ENCODE data around the gene TMEM119. TPM values are rescaled to one million over a fixed set of nuclear protein-coding genes. Genes with fewer than 3 reads are reported as not detected.

The TMEM119 gene
- total and polyA plus RNA-seq, 9 of the 15 experiments (the other 6 are each of a cell fraction or from before 2014, with no cell fraction given) = 0.18 TPM; not detected in 8

DNA sequence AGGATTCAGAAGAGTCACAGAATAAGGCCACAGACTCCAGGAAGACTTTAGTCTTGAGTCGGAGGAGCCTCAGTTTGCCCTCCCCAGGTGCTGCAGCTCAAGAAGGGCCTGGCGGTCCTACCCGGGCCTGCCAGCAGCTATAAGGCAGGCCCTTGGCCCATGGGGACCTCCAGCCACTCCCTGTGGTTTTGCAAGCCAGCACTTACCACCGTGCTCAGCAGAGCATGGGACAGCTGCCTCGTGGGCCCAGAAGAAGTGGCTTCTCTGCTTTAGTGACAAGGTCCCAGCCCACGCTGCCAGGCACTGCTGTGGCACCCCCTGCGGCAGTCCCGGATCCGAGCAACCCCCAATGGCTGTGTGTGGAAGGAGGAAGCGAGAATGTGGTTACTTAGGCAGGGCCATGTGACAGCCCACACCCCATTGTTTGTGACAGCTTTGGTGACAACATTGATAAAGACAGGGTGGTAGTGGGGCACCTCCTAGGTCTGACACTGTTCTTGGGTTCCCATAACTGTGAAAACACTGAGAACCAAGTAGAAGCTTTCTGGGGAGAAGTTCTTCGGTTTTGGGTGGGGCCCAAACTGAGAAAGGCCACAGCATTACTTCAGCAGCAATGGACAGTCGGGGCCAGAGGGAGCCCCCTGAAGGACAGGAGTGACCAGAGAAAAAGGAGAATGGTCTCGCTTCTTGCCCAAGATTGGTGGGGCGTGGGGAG lies 35.8 kb upstream of the TMEM119 start, which contains the start of gene SELPLG (continued):
- TF ChIP-seq, protein P1, sequence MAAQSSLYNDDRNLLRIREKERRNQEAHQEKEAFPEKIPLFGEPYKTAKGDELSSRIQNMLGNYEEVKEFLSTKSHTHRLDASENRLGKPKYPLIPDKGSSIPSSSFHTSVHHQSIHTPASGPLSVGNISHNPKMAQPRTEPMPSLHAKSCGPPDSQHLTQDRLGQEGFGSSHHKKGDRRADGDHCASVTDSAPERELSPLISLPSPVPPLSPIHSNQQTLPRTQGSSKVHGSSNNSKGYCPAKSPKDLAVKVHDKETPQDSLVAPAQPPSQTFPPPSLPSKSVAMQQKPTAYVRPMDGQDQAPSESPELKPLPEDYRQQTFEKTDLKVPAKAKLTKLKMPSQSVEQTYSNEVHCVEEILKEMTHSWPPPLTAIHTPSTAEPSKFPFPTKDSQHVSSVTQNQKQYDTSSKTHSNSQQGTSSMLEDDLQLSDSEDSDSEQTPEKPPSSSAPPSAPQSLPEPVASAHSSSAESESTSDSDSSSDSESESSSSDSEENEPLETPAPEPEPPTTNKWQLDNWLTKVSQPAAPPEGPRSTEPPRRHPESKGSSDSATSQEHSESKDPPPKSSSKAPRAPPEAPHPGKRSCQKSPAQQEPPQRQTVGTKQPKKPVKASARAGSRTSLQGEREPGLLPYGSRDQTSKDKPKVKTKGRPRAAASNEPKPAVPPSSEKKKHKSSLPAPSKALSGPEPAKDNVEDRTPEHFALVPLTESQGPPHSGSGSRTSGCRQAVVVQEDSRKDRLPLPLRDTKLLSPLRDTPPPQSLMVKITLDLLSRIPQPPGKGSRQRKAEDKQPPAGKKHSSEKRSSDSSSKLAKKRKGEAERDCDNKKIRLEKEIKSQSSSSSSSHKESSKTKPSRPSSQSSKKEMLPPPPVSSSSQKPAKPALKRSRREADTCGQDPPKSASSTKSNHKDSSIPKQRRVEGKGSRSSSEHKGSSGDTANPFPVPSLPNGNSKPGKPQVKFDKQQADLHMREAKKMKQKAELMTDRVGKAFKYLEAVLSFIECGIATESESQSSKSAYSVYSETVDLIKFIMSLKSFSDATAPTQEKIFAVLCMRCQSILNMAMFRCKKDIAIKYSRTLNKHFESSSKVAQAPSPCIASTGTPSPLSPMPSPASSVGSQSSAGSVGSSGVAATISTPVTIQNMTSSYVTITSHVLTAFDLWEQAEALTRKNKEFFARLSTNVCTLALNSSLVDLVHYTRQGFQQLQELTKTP (IDR thresholded peaks at IDR 0.05; ENCODE audit: low read depth in 1 of 2, partially characterized antibody in 2 of 2) = no peak
- TF ChIP-seq TRIM24 (IDR thresholded peaks at IDR 0.05) (no peak), ZNF212 (CRISPR knock-in tag; IDR thresholded peaks at IDR 0.05) (no peak), NFRKB (IDR thresholded peaks at IDR 0.05; ENCODE audit: low read depth) (no peak), TEAD1 (CRISPR knock-in tag; IDR thresholded peaks at IDR 0.05) (peak in 1 of 2 experiments; percentile 62; a peak in 2 of 4 replicates), NFXL1 (CRISPR knock-in tag; IDR thresholded peaks at IDR 0.05) (no peak), POLR3G (IDR thresholded peaks at IDR 0.05; ENCODE audit: extremely low read depth, insufficient read length, insufficient replicate concordance) (no peak), POU5F1 (IDR thresholded peaks at IDR 0.05; ENCODE audit: borderline replicate concordance, low read depth, low read length, partially characterized antibody) (no peak), ZNF174 (CRISPR knock-in tag; IDR thresholded peaks at IDR 0.05) (no peak), ZNF311 (CRISPR knock-in tag; IDR thresholded peaks at IDR 0.05) (peak; percentile 77), ZNF282 (CRISPR knock-in tag; IDR thresholded peaks at IDR 0.05) (no peak), MYC (IDR thresholded peaks at IDR 0.05; ENCODE audit: low read depth, low read length) (no peak; the same call in 1 of the 2 replicates), MYC (CRISPR knock-in tag; IDR thresholded peaks at IDR 0.05; ENCODE audit: borderline replicate concordance, low read depth) (peak; percentile 76; the same call in 1 of the 2 replicates), NFATC3 (IDR thresholded peaks at IDR 0.05) (no peak), MAX (CRISPR knock-in tag; IDR thresholded peaks at IDR 0.05) (peak; percentile 84), PCBP2 (IDR thresholded peaks at IDR 0.05; ENCODE audit: low read depth, low read length, poor library complexity, severe bottlenecking) (no peak), WHSC1 (IDR thresholded peaks at IDR 0.05; ENCODE audit: low read length) (no peak), FOXA3 (CRISPR knock-in tag; conservative IDR thresholded peaks at IDR 0.05 in 1 of 2, IDR thresholded peaks at IDR 0.05 in 1 of 2) (no peak), RFX7 (CRISPR knock-in tag; IDR thresholded peaks at IDR 0.05) (no peak), NR2C1 (IDR thresholded peaks at IDR 0.05) (no peak), NR2C1 (tag; IDR thresholded peaks at IDR 0.05) (no peak), LEF1 (IDR thresholded peaks at IDR 0.05) (no peak)
- TF ChIP-seq, protein P2, sequence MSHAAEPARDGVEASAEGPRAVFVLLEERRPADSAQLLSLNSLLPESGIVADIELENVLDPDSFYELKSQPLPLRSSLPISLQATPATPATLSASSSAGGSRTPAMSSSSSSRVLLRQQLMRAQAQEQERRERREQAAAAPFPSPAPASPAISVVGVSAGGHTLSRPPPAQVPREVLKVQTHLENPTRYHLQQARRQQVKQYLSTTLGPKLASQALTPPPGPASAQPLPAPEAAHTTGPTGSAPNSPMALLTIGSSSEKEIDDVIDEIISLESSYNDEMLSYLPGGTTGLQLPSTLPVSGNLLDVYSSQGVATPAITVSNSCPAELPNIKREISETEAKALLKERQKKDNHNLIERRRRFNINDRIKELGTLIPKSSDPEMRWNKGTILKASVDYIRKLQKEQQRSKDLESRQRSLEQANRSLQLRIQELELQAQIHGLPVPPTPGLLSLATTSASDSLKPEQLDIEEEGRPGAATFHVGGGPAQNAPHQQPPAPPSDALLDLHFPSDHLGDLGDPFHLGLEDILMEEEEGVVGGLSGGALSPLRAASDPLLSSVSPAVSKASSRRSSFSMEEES (CRISPR knock-in tag; IDR thresholded peaks at IDR 0.05) = no peak; the same call in 1 of the 2 replicates
